OCI-LY7 (cell line): Measurements from ENCODE around the gene MOCS1. TPM values are rescaled to one million over a fixed set of nuclear protein-coding genes. Genes with fewer than 3 reads are reported as not detected.

Experiments
- Bru-seq: library from RNA; stranded (reverse); fragments of 400-500 nt; gene quantifications from one replicate; lab custom pipeline; 2021; lab: Mats Ljungman, UMichigan
- BruChase-seq, 2 experiments: library from RNA; stranded (reverse); fragments of 400-500 nt; gene quantifications; one replicate each; lab custom pipeline; 2021; lab: Mats Ljungman, UMichigan
- BruUV-seq: library from RNA; stranded (reverse); fragments of 400-500 nt; replicated peaks from 2 replicates; lab custom pipeline; 2021; lab: Mats Ljungman, UMichigan
- CTCF ChIA-PET: fragments of 300-600 bp; sonication (Branson Sonifier 250); formaldehyde crosslinking; loops from one replicate; lab custom pipeline; 2022; ENCODE audit warnings: antibody characterized with exemption; ENCODE audit not compliant: unreplicated experiment; lab: Charles Lee
- POLR2A ChIA-PET: fragments of 300-600 bp; sonication (Branson Sonifier 250); formaldehyde crosslinking; loops from one replicate; lab custom pipeline; 2022; ENCODE audit warnings: antibody characterized with exemption; lab: Charles Lee
- DNase-seq: peaks from one replicate; pipeline ENCODE4 v3.0.0-alpha.2; 2015; ENCODE audit warnings: low spot score
- H2AFZ ChIP-seq: fragments of 200-600 bp; sonication (generic), shearing (Covaris generic); 2 replicates; pipeline ENCODE4 v1.6.1; 2014; ENCODE audit warnings: mild to moderate bottlenecking, antibody characterized with exemption, low read length, moderate library complexity
- H3K27ac ChIP-seq: fragments of 200-600 bp; sonication (generic); 2 replicates; pipeline ENCODE4 v1.5.1; 2014; ENCODE audit warnings: mixed run types, low read depth, mild to moderate bottlenecking, moderate library complexity, low read length, inconsistent platforms; ENCODE audit not compliant: poor library complexity, severe bottlenecking
- H3K36me3 ChIP-seq: fragments of 200-600 bp; sonication (generic); 2 replicates; pipeline ENCODE4 v1.6.1; 2014; ENCODE audit warnings: mild to moderate bottlenecking, antibody characterized with exemption, low read length, moderate library complexity, mixed read lengths; ENCODE audit not compliant: insufficient read depth
- H3K4me1 ChIP-seq: fragments of 200-600 bp; sonication (generic); 2 replicates; pipeline ENCODE4 v1.5.1; 2014; ENCODE audit warnings: mild to moderate bottlenecking, low read length; ENCODE audit not compliant: insufficient read depth, poor library complexity, severe bottlenecking
- H3K4me2 ChIP-seq: fragments of 200-600 bp; sonication (generic); 2 replicates; pipeline ENCODE4 v1.6.1; 2014; ENCODE audit warnings: mild to moderate bottlenecking, low read length
- H3K4me3 ChIP-seq: fragments of 200-600 bp; sonication (generic); 2 replicates; pipeline ENCODE4 v1.5.1; 2014; ENCODE audit warnings: mild to moderate bottlenecking, low read depth, low read length; ENCODE audit not compliant: poor library complexity, severe bottlenecking
- H3K79me2 ChIP-seq: fragments of 200-600 bp; sonication (generic); 2 replicates; pipeline ENCODE4 v1.6.1; 2016; ENCODE audit warnings: low read depth, mild to moderate bottlenecking, low read length, moderate library complexity, mixed read lengths; ENCODE audit not compliant: insufficient read depth
- H3K9me2 ChIP-seq: fragments of 200-600 bp; sonication (generic); 2 replicates; pipeline ENCODE4 v1.6.1; 2016; ENCODE audit warnings: mild to moderate bottlenecking, low read length, mixed read lengths; ENCODE audit not compliant: insufficient read depth
- H3K9me3 ChIP-seq: fragments of 200-600 bp; sonication (generic); 2 replicates; pipeline ENCODE4 v1.6.1; 2014; ENCODE audit warnings: mild to moderate bottlenecking, mixed run types, low read length, mixed read lengths
- H4K20me1 ChIP-seq: fragments of 200-600 bp; sonication (generic); 2 replicates; pipeline ENCODE4 v1.6.1; 2014; ENCODE audit warnings: mild to moderate bottlenecking, antibody characterized with exemption, low read length, moderate library complexity, mixed read lengths; ENCODE audit not compliant: insufficient read depth
- CTCF ChIP-seq: fragments of 200-600 bp; sonication (generic); conservative IDR thresholded peaks from 2 replicates; pipeline ENCODE4 v1.5.1; 2014; ENCODE audit warnings: mild to moderate bottlenecking, antibody characterized with exemption, low read length, moderate library complexity, mixed read lengths
- EZH2phosphoT487 ChIP-seq: fragments of 200-600 bp; sonication (generic); IDR thresholded peaks from 2 replicates; pipeline ENCODE4 v1.6.1; 2018; ENCODE audit warnings: low read depth, borderline replicate concordance, mild to moderate bottlenecking, mixed run types, antibody characterized with exemption, low read length, moderate library complexity, mixed read lengths
- intact Hi-C: fragments of 100-400 bp; cut with micrococcal nuclease; formaldehyde crosslinking; loops from one replicate; pipeline ENCODE4 v1.10.0; 2022; ENCODE audit not compliant: unreplicated experiment
- long read RNA-seq: library from polyadenylated mRNA; stranded (forward); transcript quantifications from one replicate; pipeline ENCODE4 v2.0.0, GENCODE V29; 2022
- total RNA-seq, 2 experiments: library from RNA; depleted of rRNA in 1 of 2; stranded (reverse); fragments of >200 nt in 1 of 2; shearing (Covaris generic) in 1 of 2; gene quantifications; 2 replicates each; pipeline ENCODE4 v1.2.3, GENCODE V29; 2014 to 2022

Gene MOCS1
- not detected in 2 replicates for total RNA-seq (2014; rRNA removed; shearing (Covaris generic))
- not detected in 2 replicates for total RNA-seq (2022)
- percentile 5 among the genes with signal in this experiment for Bru-seq, nascent RNA
- percentile 5 among the genes with signal in this experiment for BruChase-seq, experiment 1, labeled RNA remaining after a 6-hour chase
- BruChase-seq, experiment 2, labeled RNA remaining after a 2-hour chase: not detected
- long read RNA-seq: 0 reads

GRCh38 chr6:39934131-39934757 lies at the start of gene MOCS1:
TSS of gene MOCS1 (minus strand) at chr6:39934462. CDS start at chr6:39934417, 45 bp downstream.
- no peak for TF ChIP-seq CTCF
- TF ChIP-seq EZH2phosphoT487: no peak
- Histone ChIP-seq H3K4me1 (no peaks in the 10 kb centered on the region), H3K4me2 (no peak within 1 kb of the TSS), H3K9me2 (no peaks in the 10 kb centered on the region), H3K27ac (no peak within 1 kb of the TSS), H3K79me2 (no peaks in the 10 kb centered on the region), H3K4me3 (no peak within 1 kb of the TSS), H4K20me1 (no peaks in the 10 kb centered on the region), H3K36me3 (no peaks in the 10 kb centered on the region), H2AFZ (no peak within 1 kb of the TSS), H3K9me3 (no peaks in the 10 kb centered on the region)
- intact Hi-C loops: no loop called here
- DNase-seq: no peak
- POLR2A ChIA-PET: no interaction called here
- CTCF ChIA-PET: no interaction called here
- BruUV-seq: no TSS peak

GRCh38 chr6:39984051-39984450 lies 49.8 kb upstream of the MOCS1 start:
- POLR2A ChIA-PET: no interaction called here
- TF ChIP-seq CTCF: no peak
- TF ChIP-seq EZH2phosphoT487: no peak
- CTCF ChIA-PET: no interaction called here

GRCh38 chr6:39983193-39983592 lies 48.9 kb upstream of the MOCS1 start:
- Histone ChIP-seq H3K79me2 (no peaks in the 10 kb centered on the region), H3K9me2 (no peaks in the 10 kb centered on the region), H3K4me3 (no peak overlapping the region), H3K4me2 (no peak overlapping the region), H3K9me3 (no peaks in the 10 kb centered on the region), H4K20me1 (no peaks in the 10 kb centered on the region), H2AFZ (no peak overlapping the region), H3K27ac (no peak overlapping the region), H3K36me3 (no peaks in the 10 kb centered on the region), H3K4me1 (no peaks in the 10 kb centered on the region)
- no peak for DNase-seq
- POLR2A ChIA-PET: interaction anchor here (0.6 to 1.1 kb wide), 2 partner anchors 17 to 230 kb away, joined by 3 to 4 read pairs; no protein-coding TSS in a partner anchor
- CTCF ChIA-PET: no interaction called here
- BruUV-seq: no TSS peak
- intact Hi-C loops: loop anchor here (5.0 kb wide), 1 partner anchor 324 kb away; no protein-coding TSS in a partner anchor
- TF ChIP-seq EZH2phosphoT487 (no peak), CTCF (no peak)

More at GRCh38 chr6:39984051-39984450, 49.8 kb upstream of the MOCS1 start:
- no peaks in the 10 kb centered on the region for H3K9me2 ChIP-seq
- no peak overlapping the region for H3K27ac ChIP-seq
- H3K36me3 ChIP-seq: no peaks in the 10 kb centered on the region
- BruUV-seq: no TSS peak
- no peaks in the 10 kb centered on the region for H4K20me1 ChIP-seq
- H3K4me3 ChIP-seq: no peak overlapping the region
- H3K4me2 ChIP-seq: no peak overlapping the region
- no peaks in the 10 kb centered on the region for H3K4me1 ChIP-seq
- DNase-seq: no peak
- no peaks in the 10 kb centered on the region for H3K79me2 ChIP-seq
- H3K9me3 ChIP-seq: no peaks in the 10 kb centered on the region
- intact Hi-C loops: loop anchor here (5.0 kb wide), 1 partner anchor 323 kb away; no protein-coding TSS in a partner anchor
- no peak overlapping the region for H2AFZ ChIP-seq
